ENCODE measurements around the gene SLC7A1. TPM values are rescaled to one million over a fixed set of nuclear protein-coding genes. Genes with fewer than 3 reads are reported as not detected.

The SLC7A1 gene
- total RNA-seq, 3 donors from 2014 or later (not counting 1 experiment from before 2014, with no cell fraction given) = 8.7 to 12.6 (median 10.2) TPM

GRCh38 chr13:29582171-29582570, 13.3 kb downstream of the SLC7A1 start:
- no peaks in the 10 kb centered on the region for H3K9me3 ChIP-seq (ENCODE audit: control insufficient read depth, insufficient read depth, low read length)
- peaks cover 0 to 9% of the 10 kb centered on the region in 2 donors for H3K4me1 Mint-ChIP-seq
- H3K27ac Mint-ChIP-seq = no peak overlapping the region
- TF ChIP-seq CTCF (IDR thresholded peaks at IDR 0.05) = no peak
- no peak overlapping the region for H3K4me3 Mint-ChIP-seq
- intact Hi-C loops (cut with micrococcal nuclease) = no loop called here
- H3K36me3 Mint-ChIP-seq = no peaks in the 10 kb centered on the region
- no peaks in the 10 kb centered on the region for H3K27me3 ChIP-seq (ENCODE audit: control insufficient read depth, insufficient read depth, low read length)
- no peak for ATAC-seq
- no peak overlapping the region for H3K4me3 ChIP-seq (ENCODE audit: low read length)
- no peaks in the 10 kb centered on the region for H3K27me3 Mint-ChIP-seq (ENCODE audit: low read depth in 2 of 2)
- no peaks in the 10 kb centered on the region for H3K4me1 ChIP-seq (ENCODE audit: control insufficient read depth, insufficient read depth, low read length)
- no peaks in the 10 kb centered on the region for H3K9me3 Mint-ChIP-seq
- H3K36me3 ChIP-seq (ENCODE audit: control insufficient read depth, insufficient read depth, low read length) = no peaks in the 10 kb centered on the region
- no peak overlapping the region for H3K27ac ChIP-seq (ENCODE audit: low read length)
- DNase-seq = no peak
- 96% methylated on average over 10 of the region's 10 CpGs for WGBS (ENCODE audit: insufficient coverage)

GRCh38 chr13:29581666-29582065, 13.8 kb downstream of the SLC7A1 start:
- no peak for TF ChIP-seq CTCF (IDR thresholded peaks at IDR 0.05)
- DNase-seq = no peak
- H3K36me3 Mint-ChIP-seq = no peaks in the 10 kb centered on the region
- no peaks in the 10 kb centered on the region for H3K27me3 Mint-ChIP-seq (ENCODE audit: low read depth in 2 of 2)
- H3K27ac Mint-ChIP-seq = no peak overlapping the region
- no peak overlapping the region for H3K4me3 Mint-ChIP-seq
- no peaks in the 10 kb centered on the region for H3K9me3 ChIP-seq (ENCODE audit: control insufficient read depth, insufficient read depth, low read length)
- peaks cover 0 to 9% of the 10 kb centered on the region in 2 donors for H3K4me1 Mint-ChIP-seq
- no peak overlapping the region for H3K4me3 ChIP-seq (ENCODE audit: low read length)
- H3K36me3 ChIP-seq (ENCODE audit: control insufficient read depth, insufficient read depth, low read length) = no peaks in the 10 kb centered on the region
- H3K4me1 ChIP-seq (ENCODE audit: control insufficient read depth, insufficient read depth, low read length) = no peaks in the 10 kb centered on the region
- ATAC-seq = no peak
- H3K27me3 ChIP-seq (ENCODE audit: control insufficient read depth, insufficient read depth, low read length) = no peaks in the 10 kb centered on the region
- H3K9me3 Mint-ChIP-seq = no peaks in the 10 kb centered on the region
- intact Hi-C loops (cut with micrococcal nuclease) = no loop called here
- no peak overlapping the region for H3K27ac ChIP-seq (ENCODE audit: low read length)
- WGBS (ENCODE audit: insufficient coverage) = 96% methylated on average over 7 of the region's 7 CpGs

- no peak for TF ChIP-seq CTCF (IDR thresholded peaks at IDR 0.05)
- 98% methylated on average over 8 of the region's 8 CpGs for WGBS (ENCODE audit: insufficient coverage)
- Histone ChIP-seq H3K4me3 (ENCODE audit: low read length) (no peak overlapping the region), H3K27ac (ENCODE audit: low read length) (no peak overlapping the region), H3K36me3 (ENCODE audit: control insufficient read depth, insufficient read depth, low read length) (no peaks in the 10 kb centered on the region), H3K4me1 (ENCODE audit: control insufficient read depth, insufficient read depth, low read length) (no peaks in the 10 kb centered on the region), H3K9me3 (ENCODE audit: control insufficient read depth, insufficient read depth, low read length) (no peaks in the 10 kb centered on the region), H3K27me3 (ENCODE audit: control insufficient read depth, insufficient read depth, low read length) (no peaks in the 10 kb centered on the region)
- H3K4me3 Mint-ChIP-seq = no peak overlapping the region
- H3K36me3 Mint-ChIP-seq = no peaks in the 10 kb centered on the region
- H3K27me3 Mint-ChIP-seq (ENCODE audit: low read depth in 2 of 2) = no peaks in the 10 kb centered on the region
- intact Hi-C loops (cut with micrococcal nuclease) = no loop called here
- peaks cover 2 to 10% of the 10 kb centered on the region in 2 donors for H3K4me1 Mint-ChIP-seq
- DNase-seq = no peak
- no peak overlapping the region for H3K27ac Mint-ChIP-seq
- no peak for ATAC-seq
- no peaks in the 10 kb centered on the region for H3K9me3 Mint-ChIP-seq
Observed at GRCh38 chr13:29579094-29579493, 16.4 kb downstream of the SLC7A1 start.

- H3K9me3 Mint-ChIP-seq = no peaks in the 10 kb centered on the region
- DNase-seq (no peak), ATAC-seq (no peak)
- Histone ChIP-seq H3K4me3 (ENCODE audit: low read length) (no peak overlapping the region), H3K27me3 (ENCODE audit: control insufficient read depth, insufficient read depth, low read length) (no peaks in the 10 kb centered on the region), H3K27ac (ENCODE audit: low read length) (no peak overlapping the region), H3K4me1 (ENCODE audit: control insufficient read depth, insufficient read depth, low read length) (no peaks in the 10 kb centered on the region), H3K9me3 (ENCODE audit: control insufficient read depth, insufficient read depth, low read length) (no peaks in the 10 kb centered on the region), H3K36me3 (ENCODE audit: control insufficient read depth, insufficient read depth, low read length) (no peaks in the 10 kb centered on the region)
- no peak overlapping the region for H3K4me3 Mint-ChIP-seq
- intact Hi-C loops (cut with micrococcal nuclease) = no loop called here
- H3K27ac Mint-ChIP-seq = no peak overlapping the region
- H3K4me1 Mint-ChIP-seq = peaks cover 7 to 12% of the 10 kb centered on the region in 2 donors
- H3K27me3 Mint-ChIP-seq (ENCODE audit: low read depth in 2 of 2) = no peaks in the 10 kb centered on the region
- no peak for TF ChIP-seq CTCF (IDR thresholded peaks at IDR 0.05)
- no peaks in the 10 kb centered on the region for H3K36me3 Mint-ChIP-seq
- 86% methylated on average over 18 of the region's 18 CpGs for WGBS (ENCODE audit: insufficient coverage)
Observed at GRCh38 chr13:29578300-29579085, 17.0 kb downstream of the SLC7A1 start.
